ENCODE measurements around the gene RALGAPA2.
"Not testable (repeated sequence)": the region's sequence is repeated elsewhere in the genome, so short reads cannot be mapped to it uniquely, and the experiment has no call there.

GRCh38 chr20:20543348-20543747 lies 169.1 kb downstream of the RALGAPA2 start:
- not testable (repeated sequence) for TF ChIP-seq CTCF (IDR thresholded peaks at IDR 0.05; ENCODE audit: low read length); EZH2 (IDR thresholded peaks at IDR 0.05; ENCODE audit: borderline replicate concordance, low read length)

Measured in OCI-LY1 (cell line).